ENCODE data around the gene TLE2. TPM values are rescaled to one million over a fixed set of nuclear protein-coding genes. Genes with fewer than 3 reads are reported as not detected.

TLE2 gene
- total RNA-seq, 4 donors from 2014 or later, result 4.6 to 45.2 (median 29.2) TPM

GRCh38 chr19:3036119-3036976 lies 7.3 kb upstream of the TLE2 start:
- Histone ChIP-seq H3K4me3 (peak overlapping the region; percentile 42 to 67 (median 62)), H3K4me1 (peaks cover 0 to 19% (median 6%) of the 10 kb centered on the region in 4 donors), H3K27me3 (no peaks in the 10 kb centered on the region), H3K9me3 (no peaks in the 10 kb centered on the region), H3K36me3 (no peaks in the 10 kb centered on the region), H3K27ac (peak overlapping the region; percentile 77 to 94 (median 87))
- DNase-seq, result peak; percentile 82 to 96 (median 94)
- TF ChIP-seq POLR2A (IDR thresholded peaks at IDR 0.05), result no peak
- TF ChIP-seq, protein P1, sequence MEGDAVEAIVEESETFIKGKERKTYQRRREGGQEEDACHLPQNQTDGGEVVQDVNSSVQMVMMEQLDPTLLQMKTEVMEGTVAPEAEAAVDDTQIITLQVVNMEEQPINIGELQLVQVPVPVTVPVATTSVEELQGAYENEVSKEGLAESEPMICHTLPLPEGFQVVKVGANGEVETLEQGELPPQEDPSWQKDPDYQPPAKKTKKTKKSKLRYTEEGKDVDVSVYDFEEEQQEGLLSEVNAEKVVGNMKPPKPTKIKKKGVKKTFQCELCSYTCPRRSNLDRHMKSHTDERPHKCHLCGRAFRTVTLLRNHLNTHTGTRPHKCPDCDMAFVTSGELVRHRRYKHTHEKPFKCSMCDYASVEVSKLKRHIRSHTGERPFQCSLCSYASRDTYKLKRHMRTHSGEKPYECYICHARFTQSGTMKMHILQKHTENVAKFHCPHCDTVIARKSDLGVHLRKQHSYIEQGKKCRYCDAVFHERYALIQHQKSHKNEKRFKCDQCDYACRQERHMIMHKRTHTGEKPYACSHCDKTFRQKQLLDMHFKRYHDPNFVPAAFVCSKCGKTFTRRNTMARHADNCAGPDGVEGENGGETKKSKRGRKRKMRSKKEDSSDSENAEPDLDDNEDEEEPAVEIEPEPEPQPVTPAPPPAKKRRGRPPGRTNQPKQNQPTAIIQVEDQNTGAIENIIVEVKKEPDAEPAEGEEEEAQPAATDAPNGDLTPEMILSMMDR (IDR thresholded peaks at IDR 0.05), result no peak

- peak; percentile 92 to 98 (median 95) for DNase-seq
- Histone ChIP-seq H3K4me3 (peak overlapping the region; percentile 42 to 67 (median 62)), H3K9me3 (no peaks in the 10 kb centered on the region), H3K4me1 (peaks cover 0 to 19% (median 6%) of the 10 kb centered on the region in 4 donors), H3K27ac (peak overlapping the region; percentile 77 to 94 (median 87)), H3K36me3 (no peaks in the 10 kb centered on the region), H3K27me3 (no peaks in the 10 kb centered on the region)
- TF ChIP-seq, protein P1 (IDR thresholded peaks at IDR 0.05), result peak in 1 of 6 experiments; percentile 6
- peak in 1 of 2 donors; percentile 6 for TF ChIP-seq POLR2A (IDR thresholded peaks at IDR 0.05)
These were observed 6.5 kb upstream of the TLE2 start for GRCh38 chr19:3035542-3036118.

- H3K4me1 ChIP-seq, result peaks cover 0 to 19% (median 6%) of the 10 kb centered on the region in 4 donors
- H3K9me3 ChIP-seq, result no peaks in the 10 kb centered on the region
- H3K27ac ChIP-seq, result peak overlapping the region; percentile 77 to 94 (median 87)
- TF ChIP-seq POLR2A (IDR thresholded peaks at IDR 0.05), result no peak
- TF ChIP-seq, protein P1 (IDR thresholded peaks at IDR 0.05), result no peak
- no peaks in the 10 kb centered on the region for H3K27me3 ChIP-seq
- no peaks in the 10 kb centered on the region for H3K36me3 ChIP-seq
- H3K4me3 ChIP-seq, result peak overlapping the region; percentile 42 to 67 (median 62)
- DNase-seq, result peak; percentile 50 to 73 (median 66)
These were observed 5.8 kb upstream of the TLE2 start for GRCh38 chr19:3034656-3035541.

GRCh38 chr19:3034406-3034655 lies 5.3 kb upstream of the TLE2 start:
- Histone ChIP-seq H3K9me3 (no peaks in the 10 kb centered on the region), H3K27me3 (no peaks in the 10 kb centered on the region), H3K4me3 (no peak overlapping the region), H3K4me1 (peaks cover 0 to 24% (median 6%) of the 10 kb centered on the region in 4 donors), H3K36me3 (no peaks in the 10 kb centered on the region), H3K27ac (no peak overlapping the region)
- no peak for DNase-seq
- TF ChIP-seq, protein P1 (IDR thresholded peaks at IDR 0.05), result no peak
- no peak for TF ChIP-seq POLR2A (IDR thresholded peaks at IDR 0.05)

DNA sequence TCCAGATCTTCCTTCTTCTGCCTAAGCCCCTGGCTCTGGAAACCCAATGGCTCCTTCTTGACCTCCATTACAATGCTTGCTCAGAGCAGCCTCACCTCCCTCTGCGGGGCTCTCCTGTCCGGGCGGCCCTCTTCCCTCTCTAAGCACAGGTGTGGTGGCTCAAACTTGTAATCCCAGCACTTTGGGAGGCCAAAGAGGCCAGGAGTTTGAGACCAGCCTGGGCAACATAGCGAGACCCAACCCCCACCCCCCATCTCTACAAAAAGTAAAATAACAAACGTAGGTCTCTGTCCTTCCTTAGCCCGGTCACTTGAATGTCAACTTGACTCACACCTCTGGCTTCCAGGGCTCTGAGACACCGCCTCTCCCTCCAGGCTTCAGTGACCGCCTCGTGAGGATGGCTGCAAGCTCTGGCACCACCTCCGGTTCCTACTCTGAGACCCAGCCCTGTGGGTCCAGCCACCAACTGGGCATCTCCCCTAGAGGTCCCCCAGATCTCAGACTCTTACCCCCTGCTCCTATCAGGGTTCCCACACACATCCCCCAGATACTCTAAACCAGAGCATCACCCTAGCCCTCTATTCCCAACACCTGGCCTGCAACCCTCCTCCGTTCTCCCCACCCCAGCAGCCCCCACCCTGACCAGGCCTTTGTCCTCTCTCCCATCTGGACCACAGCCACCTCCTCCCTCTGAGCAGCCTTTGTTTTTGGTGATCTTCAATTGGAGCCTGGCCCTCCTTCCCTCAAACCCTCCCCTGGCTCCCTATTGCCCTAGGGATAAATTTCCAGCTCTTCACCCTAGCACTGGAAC lies 4.7 kb upstream of the TLE2 start:
- no peaks in the 10 kb centered on the region for H3K9me3 ChIP-seq
- peak in 1 of 3 donors; percentile 42 for DNase-seq
- TF ChIP-seq, protein P1 (IDR thresholded peaks at IDR 0.05), result no peak
- TF ChIP-seq POLR2A (IDR thresholded peaks at IDR 0.05), result no peak
- H3K27ac ChIP-seq, result no peak overlapping the region
- H3K4me3 ChIP-seq, result no peak overlapping the region
- peaks cover 0 to 26% (median 7%) of the 10 kb centered on the region in 4 donors for H3K4me1 ChIP-seq
- no peaks in the 10 kb centered on the region for H3K27me3 ChIP-seq
- no peaks in the 10 kb centered on the region for H3K36me3 ChIP-seq
